Measurements from ENCODE around the gene EVA1A.

Gene EVA1A

GRCh38 chr2:75577280-75577679 is 16.5 kb upstream of the EVA1A start:
- DNase-seq: no peak
- TF ChIP-seq POLR2A (IDR thresholded peaks at IDR 0.05; ENCODE audit: low read length) (no peak), GATA1 (IDR thresholded peaks at IDR 0.05; ENCODE audit: low read depth, low read length) (no peak)

DNA sequence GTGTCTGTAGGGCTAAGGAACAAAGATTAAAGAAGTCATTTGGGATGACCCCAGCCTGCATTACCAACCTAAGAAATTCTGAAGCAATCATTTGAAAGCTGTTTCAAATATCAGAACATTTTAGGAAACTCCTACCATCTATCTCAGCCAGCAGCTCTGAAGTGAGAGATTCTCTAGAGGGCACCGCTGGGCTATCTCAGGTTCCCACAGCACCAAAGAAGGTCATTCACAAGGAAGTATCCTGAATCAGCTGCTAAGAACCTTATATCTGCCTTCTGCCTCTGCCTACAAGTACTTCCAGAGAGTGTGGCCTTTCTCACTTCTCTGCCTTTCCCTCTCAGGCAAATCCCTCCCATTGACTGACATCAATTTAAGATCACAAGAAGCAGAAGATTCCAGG is 13.4 kb upstream of the EVA1A start:
- no peak for TF ChIP-seq POLR2A (IDR thresholded peaks at IDR 0.05; ENCODE audit: low read length)
- DNase-seq: no peak

DNA sequence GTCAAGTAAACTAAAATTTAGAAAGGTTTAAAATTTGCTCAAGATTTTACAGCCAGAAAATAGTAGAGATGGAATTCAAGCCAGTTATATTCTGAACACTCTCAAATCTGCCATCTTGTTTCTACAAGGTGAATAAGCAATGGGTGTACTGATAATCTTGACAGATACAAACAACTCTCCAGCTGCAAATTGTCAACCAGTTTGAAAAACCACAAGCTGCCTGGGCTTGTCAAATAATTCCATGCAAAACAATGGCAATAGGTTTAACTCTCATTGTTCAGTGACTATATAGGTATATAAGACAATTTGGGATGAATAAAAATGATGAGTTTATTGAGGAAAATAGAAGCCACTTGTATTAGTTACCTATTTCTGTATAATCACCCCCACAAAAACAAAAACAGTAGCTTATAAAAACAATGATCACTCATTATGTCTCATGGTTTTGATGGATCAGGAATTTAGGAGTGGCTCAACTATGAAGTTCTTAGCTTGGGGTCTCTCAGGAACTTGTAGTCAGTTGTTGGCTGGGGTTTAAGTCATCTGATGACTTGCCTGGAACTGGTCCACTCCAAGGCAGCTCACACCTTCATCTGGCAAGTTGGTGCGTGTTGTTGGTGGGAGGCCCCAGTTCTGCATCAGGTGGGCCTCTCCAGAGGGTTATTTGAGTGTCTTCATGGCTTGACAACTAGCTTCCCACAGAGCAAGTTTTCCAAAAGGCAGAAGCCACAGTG is 12.6 kb upstream of the EVA1A start:
- DNase-seq: no peak
- TF ChIP-seq GATA1 (IDR thresholded peaks at IDR 0.05; ENCODE audit: low read depth, low read length) (no peak), POLR2A (IDR thresholded peaks at IDR 0.05; ENCODE audit: low read length) (no peak)

GRCh38 chr2:75571730-75572430 is 11.1 kb upstream of the EVA1A start:
- TF ChIP-seq GATA1 (IDR thresholded peaks at IDR 0.05; ENCODE audit: low read depth, low read length): no peak
- no peak for TF ChIP-seq POLR2A (IDR thresholded peaks at IDR 0.05; ENCODE audit: low read length)
- no peak for DNase-seq

GRCh38 chr2:75570948-75571729 is 10.4 kb upstream of the EVA1A start:
- DNase-seq: no peak
- TF ChIP-seq POLR2A (IDR thresholded peaks at IDR 0.05; ENCODE audit: low read length): no peak
- no peak for TF ChIP-seq GATA1 (IDR thresholded peaks at IDR 0.05; ENCODE audit: low read depth, low read length)

GRCh38 chr2:75570024-75570947 is 9.5 kb upstream of the EVA1A start:
- DNase-seq: no peak
- TF ChIP-seq GATA1 (IDR thresholded peaks at IDR 0.05; ENCODE audit: low read depth, low read length): no peak
- TF ChIP-seq POLR2A (IDR thresholded peaks at IDR 0.05; ENCODE audit: low read length): no peak

- no peak for DNase-seq
- TF ChIP-seq GATA1 (IDR thresholded peaks at IDR 0.05; ENCODE audit: low read depth, low read length): no peak
- TF ChIP-seq POLR2A (IDR thresholded peaks at IDR 0.05; ENCODE audit: low read length): no peak
Measured at GRCh38 chr2:75569546-75569945, 8.8 kb upstream of the EVA1A start.

DNA sequence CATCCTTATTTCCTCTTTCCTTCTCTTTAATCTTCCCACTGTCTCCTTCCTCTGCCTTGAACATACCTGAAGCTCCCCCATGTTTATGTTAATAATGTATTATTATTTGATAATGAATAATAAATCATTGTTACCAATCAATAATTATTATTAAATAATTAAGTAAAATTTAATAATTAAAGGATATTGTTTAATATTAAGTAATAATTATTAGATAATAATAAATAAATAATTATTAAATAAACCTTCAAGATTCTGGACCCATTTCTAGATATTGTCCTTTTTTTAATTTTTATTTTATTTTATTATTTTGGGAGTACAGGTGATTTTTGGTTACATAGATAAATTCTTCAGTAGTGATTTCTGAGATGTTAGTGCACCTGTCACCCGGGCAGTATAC is 7.4 kb upstream of the EVA1A start:
- DNase-seq: no peak
- TF ChIP-seq GATA1 (IDR thresholded peaks at IDR 0.05; ENCODE audit: low read depth, low read length) (no peak), POLR2A (IDR thresholded peaks at IDR 0.05; ENCODE audit: low read length) (no peak)

- TF ChIP-seq GATA1 (IDR thresholded peaks at IDR 0.05; ENCODE audit: low read depth, low read length): no peak
- no peak for TF ChIP-seq POLR2A (IDR thresholded peaks at IDR 0.05; ENCODE audit: low read length)
- DNase-seq: no peak
Measured at GRCh38 chr2:75565472-75566462, 5.0 kb upstream of the EVA1A start.

GRCh38 chr2:75564713-75565359 is 4.1 kb upstream of the EVA1A start:
- TF ChIP-seq GATA1 (IDR thresholded peaks at IDR 0.05; ENCODE audit: low read depth, low read length): no peak
- no peak for TF ChIP-seq POLR2A (IDR thresholded peaks at IDR 0.05; ENCODE audit: low read length)
- DNase-seq: no peak

GRCh38 chr2:75564026-75564688 is 3.4 kb upstream of the EVA1A start:
- TF ChIP-seq POLR2A (IDR thresholded peaks at IDR 0.05; ENCODE audit: low read length) (no peak), GATA1 (IDR thresholded peaks at IDR 0.05; ENCODE audit: low read depth, low read length) (no peak)
- DNase-seq: no peak
